ENCODE results near the gene CNTNAP2. TPM values are rescaled to one million over a fixed set of nuclear protein-coding genes. Genes with fewer than 3 reads are reported as not detected.

Gene CNTNAP2
- total and polyA plus RNA-seq, 9 of the 15 experiments (the other 6 are each of a cell fraction or from before 2014, with no cell fraction given) = 0.04 to 0.62 (median 0.09) TPM; not detected in 4

GRCh38 chr7:148434181-148434757 lies 2317.7 kb downstream of the CNTNAP2 start:
- H3K79me2 ChIP-seq (ENCODE audit: control insufficient read depth, insufficient read depth, low read length) = no peaks in the 10 kb centered on the region
- H3K27me3 ChIP-seq (ENCODE audit: control insufficient read depth in 2 of 2, insufficient read depth in 2 of 2, low read length in 2 of 2) = peaks cover 5 to 22% of the 10 kb centered on the region in 2 experiments; a peak in 3 of 5 replicates
- no peaks in the 10 kb centered on the region for H3K4me1 ChIP-seq (replicated peaks in 1 of 2; ENCODE audit: control insufficient read depth in 2 of 2, insufficient read depth in 2 of 2, low read length in 2 of 2)
- 3% methylated on average over 13 of the region's 13 CpGs for WGBS (ENCODE audit: insufficient coverage, low coverage, missing lambda C conversion rate)
- CTCF ChIA-PET (ENCODE audit: low intra/inter-chr PET ratio) = no interaction called here
- H3K27ac ChIP-seq (ENCODE audit: extremely low read depth, low read depth, low read length) = no peak overlapping the region
- POLR2A ChIA-PET = interaction anchor here (0.6 kb wide), 1 partner anchor 550 kb away, joined by 3 read pairs; no protein-coding TSS in a partner anchor
- H2AFZ ChIP-seq (ENCODE audit: low read depth, low read length) = no peak overlapping the region
- DNase-seq (ENCODE audit: extremely low read depth in 1 of 4, low spot score in 3 of 4) (no peak), FAIRE-seq (no peak), ATAC-seq (no peak)
- H4K20me1 ChIP-seq (replicated peaks; ENCODE audit: control insufficient read depth, insufficient read depth, low read length) = no peaks in the 10 kb centered on the region
- intact Hi-C loops (cut with micrococcal nuclease) (no loop called here), in situ Hi-C loops (cut with MboI) (no loop called here)
- no peaks in the 10 kb centered on the region for H3K9me3 ChIP-seq (replicated peaks; ENCODE audit: control insufficient read depth, insufficient read depth, low read depth, low read length)
- no peak overlapping the region for H3K4me2 ChIP-seq (ENCODE audit: insufficient read depth, low read length)
- H3K4me3 ChIP-seq = no peak overlapping the region
- TF ChIP-seq TAL1 (IDR thresholded peaks at IDR 0.05) (no peak), ATF4 (CRISPR knock-in tag; IDR thresholded peaks at IDR 0.05) (no peak), POLR3G (IDR thresholded peaks at IDR 0.05; ENCODE audit: extremely low read depth, insufficient read length, insufficient replicate concordance) (no peak), STAT5B (CRISPR knock-in tag; IDR thresholded peaks at IDR 0.05) (no peak), ZNF280A (IDR thresholded peaks at IDR 0.05; ENCODE audit: low read depth, partially characterized antibody) (no peak)
- BruUV-seq (replicated peaks) = no TSS peak
- H3K36me3 ChIP-seq (ENCODE audit: control insufficient read depth, insufficient read depth, low read length) = no peaks in the 10 kb centered on the region
- H3K9ac ChIP-seq (ENCODE audit: insufficient read depth in 1 of 2, low read depth in 2 of 2, low read length in 2 of 2) = no peak overlapping the region
- H3K9me1 ChIP-seq (ENCODE audit: control insufficient read depth, insufficient read depth, low read length) = no peaks in the 10 kb centered on the region
